GM12875 (cell line): Measurements from ENCODE around the gene AHNAK.

Experiments
- H3K4me3 ChIP-seq: one replicate; pipeline ENCODE4 v1.5.1; 2011; ENCODE audit warnings: low read depth, low read length, control low read depth
- TF ChIP-seq, protein P1 (sequence below): IDR thresholded peaks from 2 replicates; pipeline ENCODE4 v1.5.1; 2011; ENCODE audit warnings: low read depth, mild to moderate bottlenecking, control low read depth, inconsistent platforms, low read length, moderate library complexity, borderline replicate concordance; ENCODE audit not compliant: insufficient read depth

Gene AHNAK

DNA sequence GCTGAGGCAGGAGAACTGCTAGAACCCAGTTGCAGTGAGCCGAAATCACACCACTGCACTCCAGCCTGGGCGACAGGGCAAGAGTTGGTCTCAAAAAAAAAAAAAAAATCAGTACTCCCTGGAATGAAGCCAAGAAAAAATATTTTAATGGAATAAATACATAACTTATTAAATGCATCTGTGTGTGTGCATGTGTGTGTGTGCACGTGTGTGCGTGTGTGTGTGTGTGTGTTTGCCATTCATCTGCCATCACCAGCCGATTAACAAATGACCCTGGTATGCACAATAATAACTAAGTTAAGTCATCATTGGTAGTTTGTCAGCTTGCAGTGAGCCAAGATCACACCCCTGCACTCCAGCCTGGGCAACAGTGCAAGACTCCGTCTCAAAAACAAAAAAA, 162.8 kb downstream of the AHNAK start:
- TF ChIP-seq, protein P1, sequence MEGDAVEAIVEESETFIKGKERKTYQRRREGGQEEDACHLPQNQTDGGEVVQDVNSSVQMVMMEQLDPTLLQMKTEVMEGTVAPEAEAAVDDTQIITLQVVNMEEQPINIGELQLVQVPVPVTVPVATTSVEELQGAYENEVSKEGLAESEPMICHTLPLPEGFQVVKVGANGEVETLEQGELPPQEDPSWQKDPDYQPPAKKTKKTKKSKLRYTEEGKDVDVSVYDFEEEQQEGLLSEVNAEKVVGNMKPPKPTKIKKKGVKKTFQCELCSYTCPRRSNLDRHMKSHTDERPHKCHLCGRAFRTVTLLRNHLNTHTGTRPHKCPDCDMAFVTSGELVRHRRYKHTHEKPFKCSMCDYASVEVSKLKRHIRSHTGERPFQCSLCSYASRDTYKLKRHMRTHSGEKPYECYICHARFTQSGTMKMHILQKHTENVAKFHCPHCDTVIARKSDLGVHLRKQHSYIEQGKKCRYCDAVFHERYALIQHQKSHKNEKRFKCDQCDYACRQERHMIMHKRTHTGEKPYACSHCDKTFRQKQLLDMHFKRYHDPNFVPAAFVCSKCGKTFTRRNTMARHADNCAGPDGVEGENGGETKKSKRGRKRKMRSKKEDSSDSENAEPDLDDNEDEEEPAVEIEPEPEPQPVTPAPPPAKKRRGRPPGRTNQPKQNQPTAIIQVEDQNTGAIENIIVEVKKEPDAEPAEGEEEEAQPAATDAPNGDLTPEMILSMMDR, result no peak
- no peak overlapping the region for H3K4me3 ChIP-seq
